ENCODE results near the gene ITK. TPM values are rescaled to one million over a fixed set of nuclear protein-coding genes. Genes with fewer than 3 reads are reported as not detected.

Gene ITK
- total RNA-seq, 4 donors from 2014 or later: 0.78 to 5.2 (median 2.1) TPM

GRCh38 chr5:157186309-157187045, 5.8 kb downstream of the ITK start:
- no peak overlapping the region for H3K4me3 ChIP-seq (ENCODE audit: low read depth, poor library complexity, severe bottlenecking)
- WGBS, 2 donors: 66 to 76% methylated on average over 12 of the region's 12 CpGs
- intact Hi-C loops (cut with DNase I; ENCODE audit: low total_unique reads): no loop called here
- no peak for DNase-seq (ENCODE audit: low spot score in 2 of 2)
- no peak for TF ChIP-seq POLR2A (IDR thresholded peaks at IDR 0.05)
- TF ChIP-seq CTCF (IDR thresholded peaks at IDR 0.05): no peak

GRCh38 chr5:157187046-157187754, 6.6 kb downstream of the ITK start:
- intact Hi-C loops (cut with DNase I; ENCODE audit: low total_unique reads): no loop called here
- WGBS, 2 donors: 56 to 60% methylated on average over 5 of the region's 5 CpGs
- TF ChIP-seq POLR2A (IDR thresholded peaks at IDR 0.05) (no peak), CTCF (IDR thresholded peaks at IDR 0.05) (no peak)
- no peak overlapping the region for H3K4me3 ChIP-seq (ENCODE audit: low read depth, poor library complexity, severe bottlenecking)
- no peak for DNase-seq (ENCODE audit: low spot score in 2 of 2)

- H3K4me3 ChIP-seq (ENCODE audit: low read depth, poor library complexity, severe bottlenecking): no peak overlapping the region
- TF ChIP-seq CTCF (IDR thresholded peaks at IDR 0.05) (no peak), POLR2A (IDR thresholded peaks at IDR 0.05) (no peak)
- intact Hi-C loops (cut with DNase I; ENCODE audit: low total_unique reads): no loop called here
- no peak for DNase-seq (ENCODE audit: low spot score in 2 of 2)
These were observed 7.6 kb downstream of the ITK start for GRCh38 chr5:157188270-157188669.

GRCh38 chr5:157189223-157189622, 8.6 kb downstream of the ITK start:
- 87 to 90% methylated on average over 7 of the region's 7 CpGs for WGBS, 2 donors
- TF ChIP-seq CTCF (IDR thresholded peaks at IDR 0.05): no peak
- TF ChIP-seq POLR2A (IDR thresholded peaks at IDR 0.05): no peak
- intact Hi-C loops (cut with DNase I; ENCODE audit: low total_unique reads): no loop called here

GRCh38 chr5:157193699-157194424, 13.2 kb downstream of the ITK start:
- intact Hi-C loops (cut with DNase I; ENCODE audit: low total_unique reads): no loop called here
- TF ChIP-seq POLR2A (IDR thresholded peaks at IDR 0.05) (no peak), CTCF (IDR thresholded peaks at IDR 0.05) (no peak)
- WGBS, 2 donors: 84 to 88% methylated on average over 10 of the region's 10 CpGs
- H3K4me3 ChIP-seq (ENCODE audit: low read depth, poor library complexity, severe bottlenecking): no peak overlapping the region
- no peak for DNase-seq (ENCODE audit: low spot score in 2 of 2)

More at GRCh38 chr5:157189223-157189622, 8.6 kb downstream of the ITK start:
- no peak for DNase-seq (ENCODE audit: low spot score in 2 of 2)
- no peak overlapping the region for H3K4me3 ChIP-seq (ENCODE audit: low read depth, poor library complexity, severe bottlenecking)
